ENCODE results near the gene POLN.
"Not testable (repeated sequence)": the region's sequence is repeated elsewhere in the genome, so short reads cannot be mapped to it uniquely, and the experiment has no call there.

The POLN gene

DNA sequence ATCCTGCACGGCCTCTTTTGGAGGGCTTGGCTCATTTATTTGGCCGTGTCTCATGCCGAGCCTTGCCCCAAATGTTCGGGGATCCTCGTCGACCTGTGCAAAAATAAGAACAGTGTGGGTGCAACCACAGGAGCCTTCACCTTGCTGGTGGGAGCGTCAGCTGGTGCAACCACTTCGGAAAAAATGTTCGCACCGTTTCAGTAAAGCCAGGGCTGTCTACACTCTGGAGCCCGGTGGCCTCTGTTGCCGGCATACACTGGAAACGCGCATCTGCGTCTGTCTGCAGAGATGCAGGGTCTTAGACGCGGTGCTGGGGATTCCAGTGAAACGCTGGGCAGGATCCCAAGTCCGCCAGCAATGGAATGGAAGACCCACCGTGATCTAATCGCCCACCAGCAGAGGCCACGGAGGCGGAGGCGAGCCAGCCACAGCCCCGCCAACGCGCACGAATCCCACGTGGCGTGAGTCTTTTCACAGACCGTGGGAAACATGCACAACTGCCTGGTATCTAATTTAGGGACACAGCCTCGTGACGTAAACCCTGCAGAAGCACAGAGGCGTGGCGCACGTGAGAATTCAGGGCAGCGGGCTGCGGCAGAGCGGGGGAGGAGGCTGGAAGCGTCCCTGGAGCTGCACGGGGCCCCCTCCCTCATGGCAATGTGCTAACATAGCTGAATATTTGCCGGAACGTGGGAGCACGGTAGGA lies 33.8 kb upstream of the POLN start:
- DNase-seq (ENCODE audit: extremely low read depth in 1 of 2, low read depth in 1 of 2) = no peak

DNA sequence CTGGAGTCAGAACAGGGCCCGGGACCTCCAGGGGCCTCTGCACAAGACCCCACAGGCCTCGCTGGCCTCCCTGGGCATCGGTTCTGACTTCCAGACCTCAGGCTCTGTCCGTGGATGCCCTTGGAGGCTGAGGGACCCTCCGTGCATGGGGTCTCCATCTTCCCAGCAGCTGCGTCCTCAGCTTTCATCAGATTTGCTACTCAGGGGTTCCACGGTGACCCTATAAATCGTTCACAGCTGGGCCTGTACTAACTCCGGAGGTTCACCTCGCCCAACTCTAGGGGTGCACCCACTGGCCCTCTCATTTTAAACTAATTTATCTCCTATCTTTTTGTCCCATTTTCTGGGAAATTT lies 33.1 kb upstream of the POLN start:
- not testable (repeated sequence) for DNase-seq (ENCODE audit: extremely low read depth in 1 of 2, low read depth in 1 of 2)

DNA sequence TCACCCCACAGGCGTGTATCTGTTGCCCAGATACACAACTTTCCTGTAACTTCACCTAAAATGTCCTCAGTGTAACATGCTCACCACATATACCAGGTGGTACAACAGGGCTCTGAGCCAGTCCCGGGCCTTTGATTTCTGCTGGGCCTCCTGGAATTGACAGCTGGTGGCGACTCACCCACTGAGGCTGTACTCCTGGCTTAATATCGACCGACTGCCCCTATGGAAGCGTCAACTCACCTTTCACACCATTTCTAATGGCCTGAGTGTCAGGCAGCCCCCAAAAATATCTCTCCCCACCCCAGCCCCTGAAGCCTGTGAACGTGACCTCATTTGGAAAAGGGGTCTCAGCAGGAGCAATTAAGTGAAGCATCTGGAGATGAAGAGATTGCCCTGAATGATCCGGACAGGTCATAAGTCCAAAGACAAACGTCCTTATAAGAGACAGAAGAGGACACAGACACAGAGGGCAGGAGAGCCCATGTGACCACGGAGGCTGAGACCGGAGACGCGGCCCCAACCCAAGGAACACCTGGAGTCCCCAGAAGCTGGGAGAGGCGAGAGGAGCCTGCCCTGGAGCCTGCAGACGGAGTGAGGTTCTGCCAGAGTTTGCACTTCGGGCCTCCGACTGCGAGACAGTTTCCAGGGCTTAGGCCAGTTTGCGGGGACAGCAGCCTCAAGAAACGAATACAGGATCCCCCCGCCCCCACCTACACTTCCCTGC lies 32.6 kb upstream of the POLN start:
- DNase-seq (ENCODE audit: extremely low read depth in 1 of 2, low read depth in 1 of 2) = no peak

DNA sequence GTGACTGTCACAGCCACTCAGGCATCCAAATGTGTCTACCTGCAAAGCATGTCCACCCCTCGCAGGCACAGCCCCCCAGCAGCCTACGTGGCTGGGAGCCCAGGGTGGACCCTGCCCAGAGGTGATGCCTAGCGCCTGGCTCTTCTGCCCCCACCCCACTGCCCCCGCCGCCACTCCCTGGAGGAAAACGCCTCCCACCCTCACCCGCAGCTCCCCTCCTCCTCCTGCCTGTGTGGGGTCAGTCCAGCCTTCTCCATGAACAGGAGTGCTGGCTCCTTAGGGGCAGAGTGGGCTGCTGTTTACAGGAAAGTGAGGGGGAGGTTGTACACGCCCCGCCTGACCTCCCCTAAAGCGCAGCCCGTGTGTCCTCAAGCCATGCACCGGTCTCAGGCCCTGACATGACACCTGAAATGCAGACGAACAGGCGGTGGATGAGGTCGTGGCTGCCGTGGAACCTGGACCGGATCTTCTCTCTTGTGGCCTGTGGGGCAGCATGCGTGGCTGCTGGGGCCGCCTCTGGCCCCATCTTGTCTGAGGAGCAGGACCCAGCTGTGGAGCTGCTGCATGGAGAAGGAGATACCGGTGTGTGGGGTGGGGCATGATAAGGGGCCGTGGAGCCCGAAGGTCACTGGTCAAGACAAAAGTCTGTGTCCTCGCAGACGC lies 31.9 kb upstream of the POLN start:
- no peak for DNase-seq (ENCODE audit: extremely low read depth in 1 of 2, low read depth in 1 of 2)

- DNase-seq (ENCODE audit: extremely low read depth in 1 of 2, low read depth in 1 of 2) = no peak
Measured at GRCh38 chr4:2273221-2273620, 31.3 kb upstream of the POLN start.

DNA sequence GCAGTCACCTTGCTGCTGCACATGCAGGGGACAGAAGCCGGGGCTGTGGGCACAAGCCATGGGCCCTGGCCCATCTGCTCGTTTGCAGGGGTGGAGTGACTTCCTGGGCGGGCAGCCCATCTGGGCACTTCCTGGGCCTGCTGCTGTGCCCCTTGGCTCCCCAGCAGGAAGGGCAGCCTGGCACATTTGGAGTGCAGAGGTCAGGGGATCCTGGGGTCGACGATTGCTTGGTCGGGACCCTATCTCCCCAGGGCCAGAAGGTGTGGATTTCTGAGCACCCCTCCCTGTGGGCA lies 30.9 kb upstream of the POLN start:
- DNase-seq (ENCODE audit: extremely low read depth in 1 of 2, low read depth in 1 of 2) = no peak

DNA sequence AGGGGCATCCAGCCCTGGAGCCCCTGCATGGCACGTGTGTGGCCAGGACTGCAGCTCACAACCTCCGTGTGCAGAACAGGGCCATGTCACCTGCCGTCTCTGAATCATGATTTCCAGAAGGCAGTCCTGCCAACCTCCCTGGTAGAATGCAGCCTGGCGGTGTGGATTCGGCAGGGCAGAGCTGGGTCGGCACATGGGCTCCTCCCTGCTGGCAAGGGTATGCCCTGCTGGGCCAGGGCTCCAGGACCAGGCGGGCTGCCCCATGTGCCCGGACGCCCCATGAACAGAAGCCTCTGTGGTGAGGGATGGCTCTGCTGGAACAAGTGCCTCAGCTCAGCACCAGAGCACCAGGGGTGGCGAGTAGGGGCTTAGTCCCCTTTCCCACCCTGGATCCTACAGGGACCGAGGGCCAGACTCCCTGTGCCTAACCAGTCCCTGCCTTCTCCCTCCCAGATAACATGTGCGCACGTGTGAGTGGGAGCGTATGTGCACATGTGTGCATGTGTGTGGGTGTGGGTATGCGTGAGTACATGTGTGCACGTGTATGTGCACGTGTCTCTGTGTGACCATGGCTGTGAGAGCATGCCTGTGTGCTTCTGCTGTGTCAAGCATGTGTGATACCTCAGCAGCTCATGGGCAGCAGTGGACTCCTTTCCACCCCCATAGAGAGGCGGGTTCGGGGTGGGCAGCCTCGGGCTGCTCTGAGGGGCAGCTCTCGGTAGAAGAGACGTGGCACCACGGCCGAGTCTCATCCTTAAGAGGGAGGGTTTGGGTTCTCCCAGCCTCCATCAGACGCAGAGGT lies 30.3 kb upstream of the POLN start:
- no peak for DNase-seq (ENCODE audit: extremely low read depth in 1 of 2, low read depth in 1 of 2)

DNA sequence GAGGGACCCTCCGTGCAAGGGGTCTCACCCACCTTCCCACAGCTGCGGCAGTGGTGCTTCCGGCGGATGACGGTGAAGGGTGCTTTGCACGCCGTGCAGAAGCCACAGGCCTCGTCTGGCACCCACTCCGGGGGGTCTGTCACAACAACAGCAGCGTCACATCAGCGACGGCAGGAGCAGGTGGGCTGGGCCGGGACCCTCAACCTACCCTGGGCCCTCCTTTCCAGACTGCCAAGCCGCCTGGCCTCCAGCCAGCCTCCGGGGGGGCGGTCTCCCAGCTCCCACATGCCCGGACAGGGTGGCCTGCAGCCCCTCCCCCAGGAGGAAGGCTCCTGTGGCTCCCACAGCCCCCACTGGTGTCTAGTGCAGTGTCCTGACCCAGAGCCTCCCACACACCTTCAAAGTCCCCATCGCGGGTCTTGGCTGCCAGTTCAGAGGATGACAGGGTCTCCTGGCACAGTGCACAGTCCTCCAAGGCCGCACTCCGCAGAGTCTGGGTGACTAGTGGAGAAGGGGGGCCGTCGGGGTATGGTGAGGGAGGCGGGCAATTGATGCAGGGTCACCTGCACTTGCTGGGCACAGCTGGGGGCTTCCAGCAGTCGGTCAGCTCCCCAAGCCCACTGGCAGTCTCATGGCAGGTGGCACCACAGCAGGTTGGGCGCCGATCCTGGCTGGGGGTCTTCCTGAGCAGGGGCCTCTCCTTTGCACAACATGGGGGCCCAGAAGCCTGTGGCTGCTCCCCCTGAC lies 29.5 kb upstream of the POLN start:
- no peak for DNase-seq (ENCODE audit: extremely low read depth in 1 of 2, low read depth in 1 of 2)

DNA sequence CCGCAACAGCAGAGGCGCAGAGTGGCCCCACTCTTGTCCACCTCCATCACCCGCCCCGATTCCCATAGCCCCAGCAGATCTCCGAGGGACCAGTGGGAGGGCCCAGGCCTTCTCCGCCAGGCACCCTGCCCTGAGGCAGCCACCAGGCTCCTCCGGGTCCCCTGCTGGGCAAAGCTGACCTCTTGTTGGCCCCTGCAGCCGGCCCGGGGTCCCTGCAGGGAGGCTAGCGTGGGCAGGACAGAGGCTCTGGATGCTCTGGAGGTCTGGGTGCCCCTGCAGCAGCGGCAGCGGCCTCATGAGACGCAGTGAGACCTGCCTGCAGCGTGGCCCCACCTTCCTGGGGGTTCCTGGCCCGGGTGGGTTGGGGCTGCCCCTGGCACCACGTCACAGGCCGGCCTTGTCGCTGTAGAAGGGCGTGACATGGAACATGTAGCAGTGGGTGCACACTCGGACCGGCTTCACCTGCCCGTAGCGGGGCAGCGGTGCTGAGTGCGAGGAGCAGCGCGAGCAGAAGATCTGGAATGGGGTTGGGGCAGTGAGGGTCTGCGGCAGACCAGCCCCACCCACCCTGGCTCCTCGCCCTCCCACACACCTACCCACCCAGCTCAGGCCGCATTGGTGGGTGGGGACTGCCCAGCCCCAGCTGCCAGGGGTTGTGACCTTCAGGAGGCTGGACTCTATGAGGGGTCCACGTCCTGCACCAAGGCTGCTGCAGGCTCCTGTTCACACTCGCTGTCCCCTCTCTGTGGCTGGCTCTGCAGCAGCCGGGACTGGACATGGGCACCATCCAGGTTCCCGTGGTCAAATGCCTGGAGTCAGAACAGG lies 28.6 kb upstream of the POLN start:
- no peak for DNase-seq (ENCODE audit: extremely low read depth in 1 of 2, low read depth in 1 of 2)

DNA sequence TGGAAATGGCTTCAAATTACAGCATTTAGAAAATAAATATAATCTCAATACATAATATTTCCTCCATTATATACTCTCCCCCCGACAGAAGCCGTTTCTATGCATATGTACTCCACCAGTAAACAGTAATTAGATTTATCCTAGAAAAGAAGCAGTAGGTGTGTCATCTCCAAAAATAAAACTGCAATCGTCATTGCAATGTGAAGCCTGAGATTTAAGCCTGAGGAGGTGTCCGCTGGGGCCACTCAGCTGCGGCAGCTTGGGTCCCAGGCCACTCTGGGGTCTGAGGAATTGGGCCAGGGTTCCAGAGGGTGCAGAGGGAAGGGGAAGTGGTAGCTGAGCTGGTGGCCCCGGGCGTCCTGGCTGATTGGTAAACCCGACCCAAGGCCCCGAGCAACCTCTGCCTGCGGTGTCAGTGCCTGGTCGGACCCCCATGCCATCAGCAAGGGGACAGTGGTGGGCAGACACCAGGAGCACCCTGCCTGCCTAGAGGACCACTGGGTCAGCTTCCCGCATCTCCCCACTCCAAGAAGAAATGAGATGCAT lies 27.8 kb upstream of the POLN start:
- DNase-seq (ENCODE audit: extremely low read depth in 1 of 2, low read depth in 1 of 2) = no peak

DNA sequence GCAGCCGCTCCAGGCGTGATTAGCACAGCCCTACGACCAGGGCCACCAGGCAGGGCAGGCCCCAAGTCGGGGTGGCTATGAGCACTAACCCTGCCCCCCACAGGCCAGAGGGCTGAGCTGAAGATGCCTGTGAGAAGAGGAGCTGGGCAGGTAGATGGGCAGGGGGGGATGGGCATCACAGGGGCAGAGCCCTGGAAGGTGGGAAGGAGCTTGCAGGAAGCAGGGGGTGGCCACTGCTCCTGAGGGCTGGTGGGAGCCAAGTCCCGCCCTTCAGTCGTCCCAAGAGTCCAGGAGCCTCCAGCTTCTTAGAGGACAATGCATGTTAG lies 27.2 kb upstream of the POLN start:
- DNase-seq (ENCODE audit: extremely low read depth in 1 of 2, low read depth in 1 of 2) = no peak

DNA sequence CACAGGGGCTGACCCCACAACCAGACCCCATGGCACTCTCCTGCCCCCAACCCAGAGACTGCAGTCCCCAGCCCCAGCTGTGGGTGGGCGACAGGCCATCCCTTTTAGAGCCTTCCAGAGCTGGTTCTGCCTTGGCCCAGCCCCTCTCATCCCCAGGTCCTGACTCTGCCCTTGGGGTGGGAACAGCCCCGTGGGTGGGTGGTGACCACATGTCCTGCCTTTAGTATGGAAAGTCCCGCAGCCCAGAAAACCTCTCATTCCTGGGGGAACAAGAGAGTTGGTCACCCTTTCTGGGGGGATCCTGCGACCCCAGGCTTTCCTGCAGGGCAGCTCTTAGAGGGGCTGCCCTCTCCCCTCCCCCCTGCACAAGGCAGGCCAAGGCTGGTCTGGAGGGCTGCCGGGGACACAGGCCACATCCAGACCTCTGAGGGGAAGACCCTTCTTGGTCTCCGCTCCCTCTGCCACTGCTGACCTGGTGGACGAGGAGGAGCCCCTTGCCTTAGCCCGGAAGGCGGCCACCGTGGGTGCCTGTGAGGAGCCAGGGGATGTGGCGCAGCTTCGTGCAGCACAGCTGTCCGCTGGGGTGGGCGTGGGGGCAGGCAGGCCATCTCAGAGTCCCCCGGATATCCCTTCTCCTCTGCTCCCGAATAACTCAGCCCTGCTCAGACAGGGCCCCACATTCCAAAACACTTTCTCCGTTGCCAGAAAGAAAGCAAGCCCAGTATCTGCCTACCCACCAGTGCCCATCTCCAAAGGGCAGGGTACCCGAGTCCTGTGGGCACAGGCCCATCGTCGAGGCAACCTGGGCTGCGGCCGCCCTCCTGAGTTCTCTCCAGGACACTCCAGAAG lies 26.7 kb upstream of the POLN start:
- DNase-seq (ENCODE audit: extremely low read depth in 1 of 2, low read depth in 1 of 2) = no peak

DNA sequence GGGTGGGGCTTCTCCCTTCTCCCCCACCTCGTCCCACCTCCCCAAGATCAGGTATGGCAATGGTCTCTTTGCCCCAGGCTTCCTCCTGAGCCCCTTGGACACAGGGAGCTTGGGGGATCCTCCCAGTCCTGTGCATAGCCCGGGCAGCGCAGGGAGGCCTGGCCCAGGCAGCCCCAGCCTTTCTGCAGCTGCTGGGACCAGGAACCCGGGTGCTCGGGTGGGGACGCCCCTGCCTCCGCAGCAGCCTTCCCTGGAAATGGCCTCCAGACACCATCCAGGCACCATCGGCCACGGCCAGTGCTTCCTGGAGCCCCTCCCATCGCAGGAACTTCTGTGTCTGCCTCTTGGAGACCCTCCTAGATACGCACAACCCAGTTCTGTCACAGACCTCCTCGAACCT lies 25.9 kb upstream of the POLN start:
- no peak for DNase-seq (ENCODE audit: extremely low read depth in 1 of 2, low read depth in 1 of 2)

- DNase-seq (ENCODE audit: extremely low read depth in 1 of 2, low read depth in 1 of 2) = no peak
Measured at GRCh38 chr4:2267320-2267811, 25.4 kb upstream of the POLN start.

- DNase-seq (ENCODE audit: extremely low read depth in 1 of 2, low read depth in 1 of 2) = no peak
Measured at GRCh38 chr4:2266821-2267220, 24.9 kb upstream of the POLN start.

- DNase-seq (ENCODE audit: extremely low read depth in 1 of 2, low read depth in 1 of 2) = no peak
Measured at GRCh38 chr4:2266181-2266580, 24.3 kb upstream of the POLN start.

DNA sequence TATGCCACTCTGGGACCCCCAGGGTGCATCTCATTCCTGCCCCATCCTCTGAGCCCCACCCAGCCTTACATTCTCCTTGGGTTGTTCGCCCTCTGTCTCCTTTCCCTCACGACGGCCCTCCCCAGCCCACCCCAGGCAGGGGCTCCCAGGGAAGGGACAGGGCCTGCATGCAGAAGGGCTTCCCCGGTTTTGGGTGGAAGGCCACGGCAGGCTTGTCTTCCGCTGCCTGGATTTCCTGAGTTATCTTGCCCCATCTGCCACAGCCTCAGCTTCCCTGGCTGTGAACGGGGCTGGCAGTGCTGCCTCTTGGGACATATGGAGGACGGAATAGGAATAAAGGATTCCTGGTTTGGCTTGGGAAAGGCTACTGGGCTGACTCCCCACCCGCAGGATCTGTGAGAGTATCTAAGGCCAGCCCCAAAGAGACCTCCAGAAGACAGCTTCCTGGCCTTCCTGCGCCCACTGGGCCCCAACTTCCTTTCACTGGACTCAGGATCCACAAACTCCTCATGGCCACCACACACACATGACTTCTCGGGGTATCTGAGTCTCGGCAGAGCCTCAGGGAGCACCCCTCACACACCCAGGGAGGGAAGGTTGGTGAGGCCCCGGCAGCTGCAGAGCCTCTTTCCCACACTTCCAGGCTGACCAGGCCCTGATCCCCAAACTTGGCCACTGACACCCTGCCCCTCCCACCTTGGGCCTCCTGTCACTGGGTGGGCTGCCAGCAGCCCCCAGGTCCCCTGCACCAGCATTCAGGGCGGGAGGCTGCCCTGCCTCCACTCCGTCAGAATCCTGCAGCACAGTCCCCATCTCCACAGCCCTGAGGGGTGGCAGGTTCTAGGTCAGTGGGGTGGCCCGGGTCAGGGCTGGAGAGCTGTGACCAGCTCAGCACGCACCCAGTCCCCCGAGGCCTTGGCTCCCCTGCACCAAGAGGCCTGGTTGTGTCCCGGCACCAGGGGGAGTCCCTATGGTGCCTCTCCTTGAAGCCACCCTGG lies 23.5 kb upstream of the POLN start:
- DNase-seq (ENCODE audit: extremely low read depth in 1 of 2, low read depth in 1 of 2) = no peak

Measured in stimulated activated CD8-positive, alpha-beta memory T cell treated with anti-CD3 and anti-CD28 coated beads, Interleukin-7, amount 100 ng/mL, for 48 hours (primary cell).